Osteocyte (in vitro differentiated cells): ENCODE measurements around the gene RBM38. TPM values are rescaled to one million over a fixed set of nuclear protein-coding genes. Genes with fewer than 3 reads are reported as not detected.

Experiments
- DNase-seq: peaks from one replicate; pipeline ENCODE4 v3.0.0; 2021; ENCODE audit warnings: mixed read lengths; ENCODE audit not compliant: unreplicated experiment; ENCODE audit errors: extremely low spot score
- H3K27ac Mint-ChIP-seq: one replicate; pipeline ENCODE4 v1.8.0; 2021; ENCODE audit warnings: mild to moderate bottlenecking, mixed read lengths; ENCODE audit not compliant: unreplicated experiment
- H3K27me3 Mint-ChIP-seq: one replicate; pipeline ENCODE4 v1.8.0; 2021; ENCODE audit warnings: mixed read lengths; ENCODE audit not compliant: unreplicated experiment
- H3K36me3 Mint-ChIP-seq: one replicate; pipeline ENCODE4 v1.8.0; 2021; ENCODE audit warnings: mixed read lengths; ENCODE audit not compliant: unreplicated experiment
- H3K4me1 Mint-ChIP-seq: one replicate; pipeline ENCODE4 v1.8.0; 2021; ENCODE audit warnings: mixed read lengths; ENCODE audit not compliant: unreplicated experiment
- H3K4me3 Mint-ChIP-seq: one replicate; pipeline ENCODE4 v1.8.0; 2021; ENCODE audit warnings: mild to moderate bottlenecking, moderate library complexity, mixed read lengths; ENCODE audit not compliant: unreplicated experiment
- H3K9me3 Mint-ChIP-seq: one replicate; pipeline ENCODE4 v1.8.0; 2021; ENCODE audit warnings: mixed read lengths; ENCODE audit not compliant: unreplicated experiment
- total RNA-seq: library from RNA; stranded (reverse); gene quantifications from 2 replicates; pipeline ENCODE4 v1.2.1, GENCODE V29; 2021
- TF ChIP-seq, protein P1 (sequence below): fragments of 200-600 bp; sonication (generic); IDR thresholded peaks from 2 replicates; pipeline ENCODE4 v1.5.0; 2021; ENCODE audit warnings: antibody characterized with exemption, mild to moderate bottlenecking, moderate library complexity

Gene RBM38
- total RNA-seq, 1 donor from 2014 or later = 18.8 TPM

DNA sequence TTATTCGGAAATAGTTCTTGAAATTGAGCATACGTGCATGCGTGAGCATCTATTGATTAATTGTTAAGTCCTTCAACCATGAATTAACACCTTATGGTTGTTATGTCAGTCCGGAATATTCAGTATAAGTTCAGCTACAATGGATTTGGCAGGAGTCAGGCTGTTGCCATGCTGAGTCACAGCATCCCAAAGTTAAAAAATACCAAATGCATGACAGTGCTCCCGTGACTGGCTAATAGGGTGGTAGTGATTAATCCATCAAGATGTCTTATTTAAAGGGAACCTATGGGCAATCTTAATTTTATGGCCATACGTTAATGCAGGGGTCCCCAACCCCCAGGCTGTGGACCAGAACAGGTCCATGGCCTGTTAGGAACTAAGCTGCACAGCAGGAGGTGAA, 29.7 kb upstream of the RBM38 start:
- H3K27me3 Mint-ChIP-seq = no peaks in the 10 kb centered on the region
- H3K4me3 Mint-ChIP-seq = no peak overlapping the region
- no peak overlapping the region for H3K27ac Mint-ChIP-seq
- TF ChIP-seq, protein P1, sequence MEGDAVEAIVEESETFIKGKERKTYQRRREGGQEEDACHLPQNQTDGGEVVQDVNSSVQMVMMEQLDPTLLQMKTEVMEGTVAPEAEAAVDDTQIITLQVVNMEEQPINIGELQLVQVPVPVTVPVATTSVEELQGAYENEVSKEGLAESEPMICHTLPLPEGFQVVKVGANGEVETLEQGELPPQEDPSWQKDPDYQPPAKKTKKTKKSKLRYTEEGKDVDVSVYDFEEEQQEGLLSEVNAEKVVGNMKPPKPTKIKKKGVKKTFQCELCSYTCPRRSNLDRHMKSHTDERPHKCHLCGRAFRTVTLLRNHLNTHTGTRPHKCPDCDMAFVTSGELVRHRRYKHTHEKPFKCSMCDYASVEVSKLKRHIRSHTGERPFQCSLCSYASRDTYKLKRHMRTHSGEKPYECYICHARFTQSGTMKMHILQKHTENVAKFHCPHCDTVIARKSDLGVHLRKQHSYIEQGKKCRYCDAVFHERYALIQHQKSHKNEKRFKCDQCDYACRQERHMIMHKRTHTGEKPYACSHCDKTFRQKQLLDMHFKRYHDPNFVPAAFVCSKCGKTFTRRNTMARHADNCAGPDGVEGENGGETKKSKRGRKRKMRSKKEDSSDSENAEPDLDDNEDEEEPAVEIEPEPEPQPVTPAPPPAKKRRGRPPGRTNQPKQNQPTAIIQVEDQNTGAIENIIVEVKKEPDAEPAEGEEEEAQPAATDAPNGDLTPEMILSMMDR = no peak
- H3K9me3 Mint-ChIP-seq = no peaks in the 10 kb centered on the region
- no peak for DNase-seq
- peaks cover 3% of the 10 kb centered on the region for H3K4me1 Mint-ChIP-seq
- peaks cover 32% of the 10 kb centered on the region for H3K36me3 Mint-ChIP-seq

DNA sequence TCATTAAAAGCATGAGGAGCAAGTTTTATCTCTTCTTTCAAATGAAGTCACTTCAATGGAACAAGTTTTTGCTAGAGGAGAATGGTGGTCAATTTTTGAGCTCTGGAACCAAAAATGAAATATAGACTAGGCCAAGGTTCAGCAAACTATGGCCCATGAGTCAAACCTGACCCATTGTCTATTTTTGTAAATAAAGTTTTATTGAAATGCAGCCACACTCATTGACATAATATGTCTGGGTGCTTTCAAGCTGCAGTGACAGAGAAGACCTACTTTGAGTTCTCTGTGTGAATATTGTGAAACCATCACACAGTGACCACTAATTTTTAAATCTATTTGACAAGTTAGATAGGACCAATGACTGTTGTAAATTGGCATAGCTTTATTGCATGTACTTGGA, 26.7 kb upstream of the RBM38 start:
- Mint-ChIP-seq H3K4me3 (no peak overlapping the region), H3K9me3 (no peaks in the 10 kb centered on the region), H3K27ac (no peak overlapping the region), H3K4me1 (peaks cover 3% of the 10 kb centered on the region), H3K27me3 (no peaks in the 10 kb centered on the region), H3K36me3 (peaks cover 48% of the 10 kb centered on the region)
- TF ChIP-seq, protein P1 = no peak
- no peak for DNase-seq

DNA sequence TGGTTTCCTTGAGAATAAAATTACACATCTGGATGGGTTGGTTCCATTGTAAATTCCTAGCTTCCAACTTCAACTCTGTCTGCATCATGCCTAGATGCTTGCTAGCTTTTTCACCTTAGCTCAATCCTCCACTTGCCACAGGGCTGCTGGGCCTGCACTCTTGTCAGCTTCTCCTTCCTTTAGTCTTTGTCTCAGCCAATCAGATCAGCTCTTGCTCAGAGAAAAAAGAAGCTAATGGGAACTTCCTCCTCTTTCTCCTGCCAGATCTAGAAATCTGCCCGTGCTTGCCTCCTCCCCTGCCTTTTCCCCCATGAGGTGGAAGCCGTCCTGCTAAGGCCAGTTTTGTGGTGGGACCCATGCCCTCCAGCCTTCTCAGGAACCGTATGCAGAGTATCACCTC, 21.6 kb upstream of the RBM38 start:
- H3K4me3 Mint-ChIP-seq = no peak overlapping the region
- H3K27me3 Mint-ChIP-seq = no peaks in the 10 kb centered on the region
- H3K4me1 Mint-ChIP-seq = no peaks in the 10 kb centered on the region
- peaks cover 65% of the 10 kb centered on the region for H3K36me3 Mint-ChIP-seq
- H3K27ac Mint-ChIP-seq = no peak overlapping the region
- no peaks in the 10 kb centered on the region for H3K9me3 Mint-ChIP-seq
- DNase-seq = no peak
- TF ChIP-seq, protein P1 = no peak

DNA sequence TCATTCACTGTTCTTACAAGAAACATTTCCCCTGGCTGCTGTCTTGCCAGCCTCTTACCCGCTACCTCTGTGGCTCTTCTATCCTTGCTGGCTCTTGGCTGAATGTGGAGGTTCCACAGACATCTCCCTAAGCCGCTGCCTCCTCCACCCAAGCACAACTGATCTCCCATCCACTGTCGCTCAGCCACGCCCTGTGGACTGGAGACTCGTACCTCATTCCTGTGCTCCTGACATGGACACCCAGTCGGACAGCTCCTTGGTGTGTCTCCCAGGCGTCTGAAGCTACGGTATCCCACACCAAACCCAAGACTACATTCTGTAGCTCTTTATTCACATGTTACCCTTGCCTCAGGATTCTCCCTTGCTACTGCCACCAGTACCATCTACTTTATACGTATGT, 20.9 kb upstream of the RBM38 start:
- Mint-ChIP-seq H3K27ac (no peak overlapping the region), H3K4me3 (no peak overlapping the region), H3K36me3 (peaks cover 62% of the 10 kb centered on the region), H3K27me3 (no peaks in the 10 kb centered on the region), H3K9me3 (no peaks in the 10 kb centered on the region), H3K4me1 (no peaks in the 10 kb centered on the region)
- TF ChIP-seq, protein P1 = no peak
- no peak for DNase-seq

DNA sequence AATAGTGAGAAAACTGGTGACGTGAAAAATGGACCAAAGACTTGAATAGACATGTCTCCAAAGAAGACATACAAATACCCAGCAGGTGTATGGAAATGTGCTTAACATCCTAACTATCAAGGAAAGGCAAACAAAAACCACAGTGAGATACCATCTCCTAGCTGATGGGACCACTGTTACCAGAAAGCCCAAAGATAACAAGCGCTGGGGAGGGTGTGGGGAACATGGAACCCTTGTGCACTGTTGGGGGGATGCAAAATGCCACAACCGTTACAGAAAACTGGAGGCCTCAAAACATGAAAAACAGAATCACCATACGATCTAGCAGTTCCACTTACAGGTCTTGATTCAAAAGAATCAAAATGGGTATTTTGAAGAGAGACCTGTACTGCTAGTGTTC, 19.8 kb upstream of the RBM38 start:
- peaks cover 59% of the 10 kb centered on the region for H3K36me3 Mint-ChIP-seq
- TF ChIP-seq, protein P1 = no peak
- H3K4me3 Mint-ChIP-seq = no peak overlapping the region
- no peaks in the 10 kb centered on the region for H3K4me1 Mint-ChIP-seq
- no peaks in the 10 kb centered on the region for H3K9me3 Mint-ChIP-seq
- H3K27me3 Mint-ChIP-seq = no peaks in the 10 kb centered on the region
- DNase-seq = no peak
- no peak overlapping the region for H3K27ac Mint-ChIP-seq
